Thyroid gland (tissue), 4 donors: ENCODE results near the gene KRT79. TPM values are rescaled to one million over a fixed set of nuclear protein-coding genes. Genes with fewer than 3 reads are reported as not detected.

Source experiments
- DNase-seq, 2 donors: peaks; one replicate each; pipeline ENCODE4 v3.0.0-alpha.2; 2019
- H3K27ac ChIP-seq, 3 donors: fragments of 200-600 bp; sonication (generic); 1 replicate in 2 of 3; 2 replicates in 1 of 3; pipeline ENCODE4 v1.5.1; 2016 to 2019; ENCODE audit warnings: mild to moderate bottlenecking in 1 of 3, moderate library complexity in 1 of 3
- H3K27me3 ChIP-seq: fragments of 200-600 bp; sonication (generic); one replicate; pipeline ENCODE4 v1.5.1; 2019
- H3K36me3 ChIP-seq, 2 donors: fragments of 200-600 bp; sonication (generic); one replicate each; pipeline ENCODE4 v1.5.1; 2016 to 2019
- H3K4me1 ChIP-seq, 2 donors: fragments of 200-600 bp; sonication (generic); one replicate each; pipeline ENCODE4 v1.5.1; 2017 to 2019
- H3K4me3 ChIP-seq, 3 donors: fragments of 200-600 bp; sonication (generic); replicated peaks in 1 of 3; 1 replicate in 2 of 3; 2 replicates in 1 of 3; pipeline ENCODE4 v1.5.1; 2016; ENCODE audit warnings: mild to moderate bottlenecking in 1 of 3
- H3K9me3 ChIP-seq: fragments of 200-600 bp; sonication (generic); one replicate; pipeline ENCODE4 v1.5.1; 2017
- CTCF ChIP-seq, 6 experiments: fragments of 200-600 bp in 3 of 6; fragments of 450-650 bp in 3 of 6; sonication (generic) in 3 of 6; IDR thresholded peaks; one replicate each; pipeline ENCODE4 v1.5.1; 2016 to 2019; ENCODE audit warnings: antibody characterized with exemption in 6 of 6, mild to moderate bottlenecking in 2 of 6, inconsistent platforms in 1 of 6, moderate library complexity in 1 of 6
- POLR2A ChIP-seq, 2 donors: fragments of 450-650 bp; IDR thresholded peaks; one replicate each; pipeline ENCODE4 v1.6.1; 2017; ENCODE audit warnings: antibody characterized with exemption in 2 of 2, mild to moderate bottlenecking in 2 of 2, moderate library complexity in 1 of 2
- WGBS, 2 donors: methylation state at CpG; one replicate each; pipeline ENCODE4 v1.1.5; 2017; 5-methylcytosine and 5-hydroxymethylcytosine counted together
- intact Hi-C: fragments of 100-400 bp; cut with DNase I; formaldehyde crosslinking; loops from one replicate; pipeline ENCODE4 v1.15.1; 2023
- total RNA-seq, 4 donors: library from RNA; depleted of rRNA; stranded (reverse); fragments of >200 nt; gene quantifications; one replicate each; pipeline ENCODE4 v1.2.3, GENCODE V29; 2016

The KRT79 gene
- total RNA-seq, 4 donors from 2014 or later, result not detected

GRCh38 chr12:52810554-52810953, 23.6 kb downstream of the KRT79 start:
- Histone ChIP-seq H3K4me3 (no peak overlapping the region), H3K27me3 (no peaks in the 10 kb centered on the region), H3K9me3 (no peaks in the 10 kb centered on the region), H3K4me1 (peaks cover 7 to 11% of the 10 kb centered on the region in 2 donors), H3K36me3 (no peaks in the 10 kb centered on the region), H3K27ac (no peak overlapping the region)
- TF ChIP-seq POLR2A (IDR thresholded peaks at IDR 0.05), result no peak
- WGBS, 2 donors, result 73 to 75% methylated on average over 5 of the region's 5 CpGs
- DNase-seq, result no peak
- intact Hi-C loops, result no loop called here

- Histone ChIP-seq H3K27ac (no peak overlapping the region), H3K9me3 (no peaks in the 10 kb centered on the region), H3K4me1 (peaks cover 5 to 14% of the 10 kb centered on the region in 2 donors), H3K4me3 (no peak overlapping the region), H3K36me3 (no peaks in the 10 kb centered on the region), H3K27me3 (no peaks in the 10 kb centered on the region)
- 83 to 84% methylated on average over 7 of the region's 7 CpGs for WGBS, 2 donors
- no peak for TF ChIP-seq POLR2A (IDR thresholded peaks at IDR 0.05)
- TF ChIP-seq CTCF (IDR thresholded peaks at IDR 0.05), result no peak
- no peak for DNase-seq
- intact Hi-C loops, result no loop called here
Measured at GRCh38 chr12:52809166-52809565, 24.9 kb downstream of the KRT79 start.

- intact Hi-C loops, result no loop called here
- H3K27me3 ChIP-seq, result no peaks in the 10 kb centered on the region
- H3K4me1 ChIP-seq, result peaks cover 4 to 12% of the 10 kb centered on the region in 2 donors
- TF ChIP-seq CTCF (IDR thresholded peaks at IDR 0.05) (no peak), POLR2A (IDR thresholded peaks at IDR 0.05) (no peak)
- no peaks in the 10 kb centered on the region for H3K9me3 ChIP-seq
- no peak overlapping the region for H3K27ac ChIP-seq
- H3K36me3 ChIP-seq, result no peaks in the 10 kb centered on the region
- WGBS, 2 donors, result 89 to 95% methylated on average over 7 to 8 of the region's 8 CpGs
- no peak for DNase-seq
- no peak overlapping the region for H3K4me3 ChIP-seq
Measured at GRCh38 chr12:52808573-52809160, 25.4 kb downstream of the KRT79 start.

- H3K4me1 ChIP-seq, result peaks cover 4 to 12% of the 10 kb centered on the region in 2 donors
- H3K36me3 ChIP-seq, result no peaks in the 10 kb centered on the region
- WGBS, 2 donors, result 84 to 93% methylated on average over 16 of the region's 16 CpGs
- no peak overlapping the region for H3K4me3 ChIP-seq
- no peak overlapping the region for H3K27ac ChIP-seq
- DNase-seq, result no peak
- TF ChIP-seq CTCF (IDR thresholded peaks at IDR 0.05) (no peak), POLR2A (IDR thresholded peaks at IDR 0.05) (no peak)
- H3K9me3 ChIP-seq, result no peaks in the 10 kb centered on the region
- intact Hi-C loops, result no loop called here
- H3K27me3 ChIP-seq, result no peaks in the 10 kb centered on the region
Measured at GRCh38 chr12:52807544-52808470, 26.3 kb downstream of the KRT79 start.

- Histone ChIP-seq H3K4me1 (peaks cover 4 to 12% of the 10 kb centered on the region in 2 donors), H3K4me3 (no peak overlapping the region), H3K36me3 (no peaks in the 10 kb centered on the region), H3K27ac (no peak overlapping the region), H3K9me3 (no peaks in the 10 kb centered on the region), H3K27me3 (no peaks in the 10 kb centered on the region)
- no peak for DNase-seq
- intact Hi-C loops, result no loop called here
- TF ChIP-seq POLR2A (IDR thresholded peaks at IDR 0.05) (no peak), CTCF (IDR thresholded peaks at IDR 0.05) (no peak)
- WGBS, 2 donors, result 76 to 80% methylated on average over 11 of the region's 11 CpGs
Measured at GRCh38 chr12:52806821-52807543, 27.1 kb downstream of the KRT79 start.
